H1 (cell line): ENCODE results near the gene PPP2R2D. TPM values are rescaled to one million over a fixed set of nuclear protein-coding genes. Genes with fewer than 3 reads are reported as not detected.

Experiments used
- CTCF ChIA-PET: fragments of 300-600 bp; sonication (Branson Sonifier 250); formaldehyde crosslinking; loops from one replicate; lab custom pipeline; 2021; ENCODE audit not compliant: partially characterized antibody; lab: Charles Lee
- POLR2A ChIA-PET: fragments of 300-600 bp; sonication (Branson Sonifier 250); formaldehyde crosslinking; loops from one replicate; lab custom pipeline; 2021; ENCODE audit warnings: inconsistent platforms; ENCODE audit not compliant: partially characterized antibody; lab: Charles Lee
- DNase-seq, 2 experiments: peaks; one replicate each; pipeline versions ENCODE4 v3.0.0 to v3.0.0-alpha.2; 2010 to 2022; ENCODE audit warnings: low spot score in 2 of 2, low read depth in 1 of 2, mixed read lengths in 1 of 2
- FAIRE-seq: peaks from 2 replicates; lab custom pipeline; 2011; peaks lifted over from hg19 to GRCh38; lab: Jason Lieb, UNC
- H2AFZ ChIP-seq: 2 replicates; pipeline ENCODE4 v1.8.1; 2012; ENCODE audit warnings: low read length, inconsistent platforms
- H2AK5ac ChIP-seq: 2 replicates; pipeline ENCODE4 v1.6.1; 2013; ENCODE audit warnings: low read depth, low read length
- H2BK120ac ChIP-seq: replicated peaks from 2 replicates; pipeline ENCODE3; 2013; ENCODE audit warnings: low read depth, low read length, inconsistent platforms
- H2BK12ac ChIP-seq: 2 replicates; pipeline ENCODE4 v1.6.1; 2013; ENCODE audit warnings: low read depth, low read length
- H2BK15ac ChIP-seq: 2 replicates; pipeline ENCODE4 v1.6.1; 2013; ENCODE audit warnings: low read length
- H2BK20ac ChIP-seq: 2 replicates; pipeline ENCODE4 v1.6.1; 2013; ENCODE audit warnings: low read length
- H2BK5ac ChIP-seq: 2 replicates; pipeline ENCODE4 v1.6.1; 2013; ENCODE audit warnings: low read depth, low read length
- H3K14ac ChIP-seq: 2 replicates; pipeline ENCODE4 v1.6.1; 2013; ENCODE audit warnings: inconsistent platforms; ENCODE audit not compliant: insufficient read length
- H3K18ac ChIP-seq: 2 replicates; pipeline ENCODE4 v1.6.1; 2013; ENCODE audit warnings: low read length; ENCODE audit errors: extremely low read depth
- H3K23ac ChIP-seq: 2 replicates; pipeline ENCODE4 v1.6.1; 2013; ENCODE audit warnings: inconsistent platforms; ENCODE audit not compliant: insufficient read length
- H3K23me2 ChIP-seq: 2 replicates; pipeline ENCODE4 v1.6.1; 2013; ENCODE audit warnings: low read depth, low read length
- H3K27ac ChIP-seq: 2 replicates; pipeline ENCODE4 v1.6.1; 2011; ENCODE audit warnings: low read depth, low read length, inconsistent platforms
- H3K27me3 ChIP-seq, 4 experiments: replicated peaks in 1 of 4; 1 replicate in 1 of 4; 2 replicates in 3 of 4; pipeline versions ENCODE4 v1.6.1 to v1.8.1; 2011 to 2013; ENCODE audit warnings: low read length in 3 of 4, mild to moderate bottlenecking in 3 of 4, inconsistent platforms in 2 of 4, mixed read lengths in 2 of 4, moderate library complexity in 1 of 4; ENCODE audit not compliant: control insufficient read depth in 3 of 4, insufficient read depth in 3 of 4; ENCODE audit errors: extremely low read depth in 1 of 4
- H3K36me3 ChIP-seq, 4 experiments: 2 replicates each; pipeline versions ENCODE4 v1.6.1 to v1.8.1; 2011 to 2013; ENCODE audit warnings: mild to moderate bottlenecking in 4 of 4, low read length in 3 of 4, moderate library complexity in 2 of 4, control low read depth in 1 of 4, inconsistent platforms in 1 of 4; ENCODE audit not compliant: insufficient read depth in 4 of 4, control insufficient read depth in 2 of 4
- H3K4ac ChIP-seq: replicated peaks from 2 replicates; pipeline ENCODE3; 2013; ENCODE audit warnings: low read length, low read depth, mixed read lengths, inconsistent platforms; ENCODE audit not compliant: insufficient read length
- H3K4me1 ChIP-seq, 4 experiments: replicated peaks in 1 of 4; 1 replicate in 1 of 4; 2 replicates in 3 of 4; pipeline versions ENCODE4 v1.6.1 to v1.8.1; 2011 to 2013; ENCODE audit warnings: low read length in 3 of 4, inconsistent platforms in 2 of 4, mixed read lengths in 1 of 4; ENCODE audit not compliant: insufficient read depth in 4 of 4, control insufficient read depth in 3 of 4
- H3K4me2 ChIP-seq, 2 experiments: 2 replicates each; pipeline versions ENCODE4 v1.6.1 to v1.8.1; 2011 to 2013; ENCODE audit warnings: low read depth in 2 of 2, low read length in 2 of 2, control low read depth in 1 of 2, inconsistent platforms in 1 of 2, mild to moderate bottlenecking in 1 of 2; ENCODE audit not compliant: insufficient read depth in 1 of 2
- H3K4me3 ChIP-seq, 4 experiments: fragments of 200-600, 300-600 bp in 1 of 4; sonication (generic), shearing (Covaris generic), sonication (Bioruptor Twin) in 1 of 4; 2 replicates each; pipeline versions ENCODE4 v1.5.1 to v1.8.1; 2011 to 2016; ENCODE audit warnings: low read length in 4 of 4, low read depth in 3 of 4, control low read depth in 2 of 4, inconsistent platforms in 2 of 4, mild to moderate bottlenecking in 2 of 4, mixed read lengths in 1 of 4, moderate library complexity in 1 of 4; ENCODE audit not compliant: insufficient read depth in 2 of 4; ENCODE audit errors: extremely low read depth in 1 of 4
- H3K56ac ChIP-seq: replicated peaks from 2 replicates; pipeline ENCODE3; 2013; ENCODE audit warnings: low read depth, mild to moderate bottlenecking, mixed read lengths, low read length, inconsistent platforms; ENCODE audit not compliant: insufficient read length
- H3K79me1 ChIP-seq: 2 replicates; pipeline ENCODE4 v1.6.1; 2013; ENCODE audit warnings: low read depth, low read length, control low read depth
- H3K79me2 ChIP-seq, 2 experiments: 2 replicates each; pipeline versions ENCODE4 v1.6.1 to v1.8.1; 2012 to 2013; ENCODE audit warnings: low read length in 2 of 2, mild to moderate bottlenecking in 2 of 2, inconsistent platforms in 1 of 2; ENCODE audit not compliant: insufficient read depth in 2 of 2, control insufficient read depth in 1 of 2
- H3K9ac ChIP-seq, 4 experiments: replicated peaks in 1 of 4; 1 replicate in 1 of 4; 2 replicates in 3 of 4; pipeline versions ENCODE4 v1.6.1 to v1.8.1; 2011 to 2013; ENCODE audit warnings: low read depth in 3 of 4, low read length in 3 of 4, control low read depth in 2 of 4, mild to moderate bottlenecking in 2 of 4, moderate library complexity in 2 of 4, inconsistent platforms in 1 of 4; ENCODE audit errors: extremely low read depth in 1 of 4
- H3K9me3 ChIP-seq, 2 experiments: 2 replicates each; pipeline versions ENCODE4 v1.6.1 to v1.8.1; 2012 to 2013; ENCODE audit warnings: mild to moderate bottlenecking in 2 of 2, moderate library complexity in 2 of 2, control low read depth in 1 of 2, inconsistent platforms in 1 of 2, low read depth in 1 of 2, low read length in 1 of 2, mixed read lengths in 1 of 2; ENCODE audit not compliant: insufficient read depth in 2 of 2
- H4K20me1 ChIP-seq, 2 experiments: replicated peaks in 1 of 2; 2 replicates each; pipeline versions ENCODE3 to v1.8.1; 2011 to 2013; ENCODE audit warnings: inconsistent platforms in 2 of 2, low read length in 2 of 2, mild to moderate bottlenecking in 1 of 2; ENCODE audit not compliant: insufficient read depth in 2 of 2, control insufficient read depth in 1 of 2
- H4K5ac ChIP-seq: 2 replicates; pipeline ENCODE4 v1.6.1; 2013; ENCODE audit warnings: low read length, low read depth, mixed read lengths, inconsistent platforms; ENCODE audit not compliant: insufficient read length
- H4K8ac ChIP-seq: 2 replicates; pipeline ENCODE4 v1.8.0; 2013; ENCODE audit warnings: mild to moderate bottlenecking, moderate library complexity, low read length, inconsistent platforms; ENCODE audit not compliant: insufficient read depth; ENCODE audit errors: extremely low read depth
- H4K91ac ChIP-seq: replicated peaks from 2 replicates; pipeline ENCODE3; 2013; ENCODE audit warnings: low read length, mixed read lengths, inconsistent platforms; ENCODE audit not compliant: insufficient read length
- BACH1 ChIP-seq: IDR thresholded peaks from 2 replicates; pipeline ENCODE4 v1.6.1; 2012; ENCODE audit warnings: low read length, improper control_type of control experiment
- BRCA1 ChIP-seq: IDR thresholded peaks from 2 replicates; pipeline ENCODE4 v1.6.1; 2012; ENCODE audit warnings: low read depth, low read length, improper control_type of control experiment
- CBX5 ChIP-seq: fragments of 300-800, 300-1000 bp; sonication (generic); IDR thresholded peaks from 2 replicates; pipeline ENCODE4 v1.7.1; 2016; ENCODE audit warnings: antibody characterized with exemption, low read length, low read depth
- CEBPB ChIP-seq: IDR thresholded peaks from 2 replicates; pipeline ENCODE4 v1.6.1; 2012; ENCODE audit warnings: low read depth, low read length
- CHD1 ChIP-seq: IDR thresholded peaks from 2 replicates; pipeline ENCODE4 v1.6.1; 2012; ENCODE audit warnings: low read depth, low read length, improper control_type of control experiment
- HDAC2 ChIP-seq, 2 experiments: fragments of 300-600 bp in 1 of 2; sonication (generic) in 1 of 2; IDR thresholded peaks; 2 replicates each; pipeline ENCODE4 v1.6.1; 2011 to 2012; ENCODE audit warnings: low read depth in 2 of 2, low read length in 2 of 2, mild to moderate bottlenecking in 2 of 2, moderate library complexity in 2 of 2, borderline replicate concordance in 1 of 2, inconsistent platforms in 1 of 2
- HDAC6 ChIP-seq: IDR thresholded peaks from one replicate; pipeline ENCODE4 v1.7.1; 2012; ENCODE audit warnings: low read depth, mild to moderate bottlenecking, inconsistent platforms, low read length, moderate library complexity
- JUN ChIP-seq: IDR thresholded peaks from 2 replicates; pipeline ENCODE4 v1.6.1; 2011; ENCODE audit warnings: low read depth, mild to moderate bottlenecking, improper control_type of control experiment, low read length
- POLR2A ChIP-seq, 2 experiments: IDR thresholded peaks; 1 replicate in 1 of 2; 2 replicates in 1 of 2; pipeline ENCODE4 v1.6.1; 2011; ENCODE audit warnings: low read depth in 2 of 2, low read length in 2 of 2, mild to moderate bottlenecking in 2 of 2; ENCODE audit errors: control extremely low read depth in 1 of 2
- RFX5 ChIP-seq: IDR thresholded peaks from 2 replicates; pipeline ENCODE4 v1.6.1; 2011; ENCODE audit warnings: low read depth, low read length, improper control_type of control experiment, borderline replicate concordance
- TAF7 ChIP-seq: optimal IDR thresholded peaks from 2 replicates; pipeline ENCODE3; 2011; ENCODE audit warnings: low read depth, mild to moderate bottlenecking, inconsistent platforms, low read length, moderate library complexity, borderline replicate concordance
- YY1 ChIP-seq: IDR thresholded peaks from 2 replicates; pipeline ENCODE4 v1.6.1; 2011; ENCODE audit warnings: low read depth, mild to moderate bottlenecking, low read length
- ZNF274 ChIP-seq: IDR thresholded peaks from 2 replicates; pipeline ENCODE4 v1.7.0; 2012; ENCODE audit warnings: low read length, borderline replicate concordance; ENCODE audit errors: extremely low read depth
- WGBS, 2 experiments: shearing (Covaris generic) in 1 of 2; methylation state at CpG; one replicate each; pipeline versions ENCODE4 v1.1.6 to v1.1.7; 2013 to 2015; ENCODE audit warnings: low lambda C conversion rate in 2 of 2, mixed read lengths in 2 of 2, inconsistent platforms in 1 of 2, low coverage in 1 of 2, missing lambda C conversion rate in 1 of 2; ENCODE audit not compliant: insufficient replicate concordance in 2 of 2, insufficient coverage in 1 of 2, insufficient read length in 1 of 2; ENCODE audit errors: extremely low coverage in 1 of 2, missing lambda C conversion rate in 1 of 2; 5-methylcytosine and 5-hydroxymethylcytosine counted together
- polyA plus RNA-seq, 7 experiments: library from polyadenylated mRNA; depleted of rRNA in 3 of 7; stranded (reverse) in 5 of 7; unstranded in 2 of 7; fragments of >200 nt in 5 of 7; fragments of 200-250 nt in 2 of 7; gene quantifications; 1 replicate in 5 of 7; 2 replicates in 1 of 7; 4 replicates in 1 of 7; pipeline versions ENCODE4 v1.2.1 to v1.2.3, GENCODE V29; 2011 to 2013; ENCODE audit warnings: missing spikeins in 2 of 7, mixed read lengths in 2 of 7
- total RNA-seq: library from RNA; stranded (reverse); fragmentation: NEBNext Ultra II Directional; extraction: Animal tissue kit (Norgen Biotek cat#: 25700); gene quantifications from 2 replicates; pipeline ENCODE4 v1.2.1, GENCODE V29; 2021
- TF ChIP-seq, protein P1 (sequence below): IDR thresholded peaks from 2 replicates; pipeline ENCODE4 v1.6.1; 2012; ENCODE audit warnings: low read length, inconsistent platforms

PPP2R2D gene
- total and polyA plus RNA-seq, 2 of the 8 experiments (the other 6 are each of a cell fraction or from before 2014, with no cell fraction given): 25.4 to 32.8 TPM

GRCh38 chr10:131871673-131872005, 29.2 kb upstream of the PPP2R2D start:
- POLR2A ChIA-PET: no interaction called here
- Histone ChIP-seq H2BK20ac (no peak overlapping the region), H3K79me1 (no peaks in the 10 kb centered on the region), H3K9ac (no peak overlapping the region), H3K23me2 (no peaks in the 10 kb centered on the region), H4K20me1 (no peaks in the 10 kb centered on the region), H3K56ac (no peak overlapping the region), H2BK120ac (no peak overlapping the region), H3K4me3 (no peak overlapping the region), H3K27ac (no peak overlapping the region), H3K4me1 (peaks cover 0 to 3% (median 0%) of the 10 kb centered on the region in 4 experiments; a peak in 2 of 7 replicates), H3K4me2 (no peak overlapping the region), H2BK12ac (no peak overlapping the region), H3K36me3 (no peaks in the 10 kb centered on the region), H3K14ac (no peak overlapping the region), H4K91ac (no peak overlapping the region), H3K18ac (no peak overlapping the region), H4K8ac (no peak overlapping the region), H3K23ac (no peak overlapping the region), H2AK5ac (no peak overlapping the region), H2BK15ac (no peak overlapping the region), H3K4ac (no peak overlapping the region), H3K79me2 (no peaks in the 10 kb centered on the region), H3K9me3 (no peaks in the 10 kb centered on the region; a peak in 1 of 4 replicates), H3K27me3 (no peaks in the 10 kb centered on the region; a peak in 1 of 7 replicates), H4K5ac (no peak overlapping the region), H2BK5ac (no peak overlapping the region), H2AFZ (no peak overlapping the region)
- DNase-seq: no peak
- no peak for FAIRE-seq
- CTCF ChIA-PET: interaction anchor here (1.3 to 3.3 kb wide), 4 partner anchors 11 to 418 kb away, joined by 3 to 18 read pairs (median 14); no protein-coding TSS in a partner anchor
- WGBS, 2 experiments: 88% methylated on average over 8 of the region's 8 CpGs; no CpG with 5 or more reads in 1 of the 2 experiments
- TF ChIP-seq, protein P1, sequence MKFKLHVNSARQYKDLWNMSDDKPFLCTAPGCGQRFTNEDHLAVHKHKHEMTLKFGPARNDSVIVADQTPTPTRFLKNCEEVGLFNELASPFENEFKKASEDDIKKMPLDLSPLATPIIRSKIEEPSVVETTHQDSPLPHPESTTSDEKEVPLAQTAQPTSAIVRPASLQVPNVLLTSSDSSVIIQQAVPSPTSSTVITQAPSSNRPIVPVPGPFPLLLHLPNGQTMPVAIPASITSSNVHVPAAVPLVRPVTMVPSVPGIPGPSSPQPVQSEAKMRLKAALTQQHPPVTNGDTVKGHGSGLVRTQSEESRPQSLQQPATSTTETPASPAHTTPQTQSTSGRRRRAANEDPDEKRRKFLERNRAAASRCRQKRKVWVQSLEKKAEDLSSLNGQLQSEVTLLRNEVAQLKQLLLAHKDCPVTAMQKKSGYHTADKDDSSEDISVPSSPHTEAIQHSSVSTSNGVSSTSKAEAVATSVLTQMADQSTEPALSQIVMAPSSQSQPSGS: no peak
- TF ChIP-seq POLR2A (IDR thresholded peaks at IDR 0.05; ENCODE audit: control extremely low read depth in 1 of 2, low read depth in 2 of 2, low read length in 2 of 2): no peak
- TF ChIP-seq ZNF274: no peak
- TF ChIP-seq TAF7: no peak
- TF ChIP-seq JUN: no peak
- TF ChIP-seq CBX5: no peak
- no peak for TF ChIP-seq BRCA1
- no peak for TF ChIP-seq HDAC2 (IDR thresholded peaks at IDR 0.05; ENCODE audit: borderline replicate concordance in 1 of 2, low read depth in 2 of 2, low read length in 2 of 2)
- TF ChIP-seq BACH1: no peak
- TF ChIP-seq CHD1: no peak
- no peak for TF ChIP-seq CEBPB
- no peak for TF ChIP-seq RFX5
- TF ChIP-seq HDAC6: no peak
- no peak for TF ChIP-seq YY1
